Mesenchymal stem cell (in vitro differentiated cells and primary cell): Measurements from ENCODE around the gene PTPRN2.

Source experiments
- DNase-seq: peaks from one replicate; pipeline ENCODE4 v3.0.0-alpha.2; 2013
- H2AFZ ChIP-seq: one replicate; pipeline ENCODE4 v1.6.1; 2013; ENCODE audit warnings: low read depth, mild to moderate bottlenecking, control low read depth, inconsistent platforms, low read length, moderate library complexity
- H2AK5ac ChIP-seq: 2 replicates; pipeline ENCODE4 v1.6.1; 2013; ENCODE audit warnings: low read length, moderate library complexity, mild to moderate bottlenecking, inconsistent platforms; ENCODE audit not compliant: severe bottlenecking
- H2BK120ac ChIP-seq: one replicate; pipeline ENCODE4 v1.6.1; 2013; ENCODE audit warnings: low read depth, mild to moderate bottlenecking, inconsistent platforms, low read length, moderate library complexity
- H2BK12ac ChIP-seq, 2 experiments: one replicate each; pipeline ENCODE4 v1.6.1; 2013; ENCODE audit warnings: inconsistent platforms in 2 of 2, low read length in 2 of 2, mild to moderate bottlenecking in 2 of 2, moderate library complexity in 2 of 2, control low read depth in 1 of 2
- H2BK15ac ChIP-seq: one replicate; pipeline ENCODE4 v1.6.1; 2013; ENCODE audit warnings: mild to moderate bottlenecking, low read depth, inconsistent platforms; ENCODE audit not compliant: poor library complexity, severe bottlenecking
- H2BK5ac ChIP-seq: 2 replicates; pipeline ENCODE4 v1.6.1; 2013; ENCODE audit warnings: low read depth, mild to moderate bottlenecking, low read length, control low read depth, inconsistent platforms; ENCODE audit not compliant: poor library complexity, severe bottlenecking
- H3K14ac ChIP-seq, 2 experiments: one replicate each; pipeline ENCODE4 v1.6.1; 2013; ENCODE audit warnings: inconsistent platforms in 2 of 2, low read length in 2 of 2, control low read depth in 1 of 2, mild to moderate bottlenecking in 1 of 2, moderate library complexity in 1 of 2
- H3K18ac ChIP-seq, 2 experiments: one replicate each; pipeline ENCODE4 v1.6.1; 2013; ENCODE audit warnings: inconsistent platforms in 2 of 2, low read length in 2 of 2, control low read depth in 1 of 2, low read depth in 1 of 2, mild to moderate bottlenecking in 1 of 2
- H3K23ac ChIP-seq, 2 experiments: one replicate each; pipeline ENCODE4 v1.6.1; 2013; ENCODE audit warnings: inconsistent platforms in 2 of 2, low read length in 2 of 2, mild to moderate bottlenecking in 2 of 2, moderate library complexity in 2 of 2, control low read depth in 1 of 2
- H3K27ac ChIP-seq: 2 replicates; pipeline ENCODE4 v1.5.1; 2013; ENCODE audit warnings: mild to moderate bottlenecking, moderate library complexity, low read length, control low read depth, inconsistent platforms; ENCODE audit not compliant: poor library complexity, severe bottlenecking
- H3K27me3 ChIP-seq, 2 experiments: 2 replicates each; pipeline versions ENCODE4 v1.6.1 to v1.7.0; 2013; ENCODE audit warnings: low read length in 2 of 2, mild to moderate bottlenecking in 2 of 2, moderate library complexity in 2 of 2, control low read depth in 1 of 2, inconsistent platforms in 1 of 2; ENCODE audit not compliant: control insufficient read depth in 1 of 2, insufficient read depth in 1 of 2
- H3K36me3 ChIP-seq, 2 experiments: 2 replicates each; pipeline versions ENCODE4 v1.6.1 to v1.7.0; 2013; ENCODE audit warnings: low read length in 2 of 2, control low read depth in 1 of 2, inconsistent platforms in 1 of 2, low read depth in 1 of 2, mild to moderate bottlenecking in 1 of 2; ENCODE audit not compliant: insufficient read depth in 2 of 2, control insufficient read depth in 1 of 2
- H3K4ac ChIP-seq, 2 experiments: one replicate each; pipeline ENCODE4 v1.6.1; 2013; ENCODE audit warnings: inconsistent platforms in 2 of 2, low read length in 2 of 2, mild to moderate bottlenecking in 2 of 2, moderate library complexity in 2 of 2, control low read depth in 1 of 2, low read depth in 1 of 2
- H3K4me1 ChIP-seq: 2 replicates; pipeline ENCODE4 v1.6.1; 2013; ENCODE audit warnings: low read depth, low read length, control low read depth; ENCODE audit not compliant: control insufficient read depth, insufficient read depth
- H3K4me2 ChIP-seq: 2 replicates; pipeline ENCODE4 v1.6.1; 2013; ENCODE audit warnings: low read length, mild to moderate bottlenecking, inconsistent platforms; ENCODE audit not compliant: poor library complexity, severe bottlenecking
- H3K4me3 ChIP-seq, 2 experiments: 2 replicates each; pipeline versions ENCODE4 v1.5.1 to v1.7.0; 2013; ENCODE audit warnings: low read length in 2 of 2, mild to moderate bottlenecking in 2 of 2, control low read depth in 1 of 2, low read depth in 1 of 2; ENCODE audit not compliant: insufficient read depth in 1 of 2
- H3K79me1 ChIP-seq: replicated peaks from 2 replicates; pipeline ENCODE4 v1.6.1; 2013; ENCODE audit warnings: mild to moderate bottlenecking, control low read depth, low read length, inconsistent platforms; ENCODE audit not compliant: poor library complexity, severe bottlenecking
- H3K9ac ChIP-seq: 2 replicates; pipeline ENCODE4 v1.7.0; 2013; ENCODE audit warnings: mild to moderate bottlenecking, low read length, moderate library complexity
- H3K9me3 ChIP-seq: 2 replicates; pipeline ENCODE4 v1.7.0; 2013; ENCODE audit warnings: mild to moderate bottlenecking, low read length; ENCODE audit not compliant: control insufficient read depth
- H4K8ac ChIP-seq: one replicate; pipeline ENCODE4 v1.6.1; 2013; ENCODE audit warnings: inconsistent platforms, mild to moderate bottlenecking, low read length, moderate library complexity
- H4K91ac ChIP-seq: one replicate; pipeline ENCODE4 v1.6.1; 2013; ENCODE audit warnings: mild to moderate bottlenecking, low read length, inconsistent platforms
- WGBS: methylation state at CpG from one replicate; pipeline ENCODE4 v1.1.7; 2013; ENCODE audit warnings: mixed read lengths; 5-methylcytosine and 5-hydroxymethylcytosine counted together

Gene PTPRN2

GRCh38 chr7:157528785-157529341 lies 1058.8 kb downstream of the PTPRN2 start:
- H4K8ac ChIP-seq = no peak overlapping the region
- H3K18ac ChIP-seq = no peak overlapping the region
- no peak overlapping the region for H3K4me3 ChIP-seq
- no peak overlapping the region for H3K9ac ChIP-seq
- H3K36me3 ChIP-seq = no peaks in the 10 kb centered on the region
- H2AFZ ChIP-seq = no peak overlapping the region
- no peak overlapping the region for H2BK15ac ChIP-seq
- H2AK5ac ChIP-seq = no peak overlapping the region
- no peak overlapping the region for H2BK12ac ChIP-seq
- H3K4me2 ChIP-seq = no peak overlapping the region
- no peak overlapping the region for H3K4ac ChIP-seq
- H4K91ac ChIP-seq = no peak overlapping the region
- 76% methylated on average over 19 of the region's 19 CpGs for WGBS
- no peak overlapping the region for H3K14ac ChIP-seq
- no peak overlapping the region for H3K27ac ChIP-seq
- H2BK5ac ChIP-seq = no peak overlapping the region
- no peaks in the 10 kb centered on the region for H3K4me1 ChIP-seq
- DNase-seq = no peak
- no peak overlapping the region for H3K23ac ChIP-seq
- H3K79me1 ChIP-seq = no peaks in the 10 kb centered on the region
- H3K27me3 ChIP-seq = no peaks in the 10 kb centered on the region
- no peak overlapping the region for H2BK120ac ChIP-seq
- H3K9me3 ChIP-seq = peaks cover 12% of the 10 kb centered on the region

DNA sequence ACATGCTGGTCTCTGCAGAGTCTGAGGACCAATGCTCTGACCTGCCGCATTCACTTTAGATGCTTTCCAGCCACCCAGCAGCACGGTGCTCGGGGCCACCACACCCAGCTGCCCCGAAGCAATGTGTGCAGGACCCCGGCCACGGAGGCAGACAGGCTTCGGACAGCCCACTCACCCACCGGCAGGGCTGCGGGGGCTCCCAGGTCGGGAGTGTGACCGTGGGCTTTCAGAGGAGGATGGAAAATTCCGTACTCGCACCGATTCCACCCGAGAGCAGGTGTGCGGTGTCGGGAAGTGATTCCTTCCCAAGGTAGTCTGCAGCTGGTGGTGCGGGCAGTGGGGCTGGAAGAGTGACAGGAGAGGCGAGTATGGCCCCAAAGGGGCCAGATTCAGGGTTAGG lies 1059.9 kb downstream of the PTPRN2 start:
- no peaks in the 10 kb centered on the region for H3K79me1 ChIP-seq
- no peak overlapping the region for H3K27ac ChIP-seq
- H3K4me3 ChIP-seq = no peak overlapping the region
- no peak overlapping the region for H3K4me2 ChIP-seq
- no peak overlapping the region for H2BK15ac ChIP-seq
- H2BK12ac ChIP-seq = no peak overlapping the region
- no peaks in the 10 kb centered on the region for H3K27me3 ChIP-seq
- no peak overlapping the region for H2AK5ac ChIP-seq
- H2BK5ac ChIP-seq = no peak overlapping the region
- H3K9me3 ChIP-seq = peaks cover 5% of the 10 kb centered on the region
- no peaks in the 10 kb centered on the region for H3K36me3 ChIP-seq
- DNase-seq = no peak
- no peak overlapping the region for H3K14ac ChIP-seq
- H2AFZ ChIP-seq = no peak overlapping the region
- H4K8ac ChIP-seq = no peak overlapping the region
- no peak overlapping the region for H3K18ac ChIP-seq
- no peak overlapping the region for H3K23ac ChIP-seq
- no peak overlapping the region for H4K91ac ChIP-seq
- no peak overlapping the region for H3K4ac ChIP-seq
- no peak overlapping the region for H3K9ac ChIP-seq
- H2BK120ac ChIP-seq = no peak overlapping the region
- no peaks in the 10 kb centered on the region for H3K4me1 ChIP-seq
- 87% methylated on average over 19 of the region's 19 CpGs for WGBS

DNA sequence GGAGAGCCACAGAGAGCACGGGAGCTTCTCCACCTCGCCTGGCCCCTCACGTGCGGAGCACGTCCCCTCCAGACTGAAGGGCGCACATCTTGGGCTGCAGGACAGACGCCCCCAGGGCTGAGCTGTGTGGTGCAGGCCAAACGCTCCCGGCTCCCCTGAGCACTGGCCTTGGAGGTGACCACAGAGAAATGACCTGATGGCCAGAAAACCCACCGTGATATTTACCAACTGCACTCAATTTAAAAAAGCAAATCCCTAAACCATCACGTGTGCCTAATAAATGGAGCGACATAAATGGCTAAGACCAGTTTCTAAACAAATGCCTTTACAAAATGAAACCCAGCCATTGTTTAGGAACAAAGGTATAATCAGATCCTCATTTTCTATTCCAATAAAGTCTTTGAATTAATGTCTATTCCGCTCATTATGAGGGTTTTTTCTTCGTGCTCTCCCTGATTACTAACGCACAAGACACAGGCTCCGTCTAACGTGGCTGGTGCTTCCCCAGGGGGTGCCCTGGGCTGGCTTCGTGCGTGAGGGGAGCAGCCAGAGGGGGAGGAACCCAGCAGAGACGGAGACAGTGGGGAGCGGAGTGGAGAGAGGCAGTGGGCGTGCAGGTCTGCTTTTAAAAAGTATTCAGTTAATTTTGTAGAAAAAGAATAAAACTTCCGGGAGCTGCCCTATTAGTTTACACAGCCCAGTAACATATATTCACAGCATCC lies 1060.5 kb downstream of the PTPRN2 start:
- Histone ChIP-seq H2AFZ (no peak overlapping the region), H3K9me3 (no peaks in the 10 kb centered on the region), H3K27ac (no peak overlapping the region), H3K4ac (no peak overlapping the region), H2BK120ac (no peak overlapping the region), H3K27me3 (no peaks in the 10 kb centered on the region), H3K4me3 (no peak overlapping the region), H4K91ac (no peak overlapping the region), H4K8ac (no peak overlapping the region), H3K36me3 (no peaks in the 10 kb centered on the region), H2BK5ac (no peak overlapping the region), H3K4me1 (no peaks in the 10 kb centered on the region), H3K14ac (no peak overlapping the region), H3K9ac (no peak overlapping the region), H3K79me1 (no peaks in the 10 kb centered on the region), H3K4me2 (no peak overlapping the region), H2AK5ac (no peak overlapping the region), H3K18ac (no peak overlapping the region), H2BK15ac (no peak overlapping the region), H2BK12ac (no peak overlapping the region), H3K23ac (no peak overlapping the region)
- WGBS = 84% methylated on average over 20 of the region's 23 CpGs
- no peak for DNase-seq

- H3K9ac ChIP-seq = no peak overlapping the region
- no peak overlapping the region for H3K4me3 ChIP-seq
- no peaks in the 10 kb centered on the region for H3K9me3 ChIP-seq
- no peak overlapping the region for H2BK120ac ChIP-seq
- no peaks in the 10 kb centered on the region for H3K79me1 ChIP-seq
- no peaks in the 10 kb centered on the region for H3K4me1 ChIP-seq
- no peak overlapping the region for H3K23ac ChIP-seq
- no peak overlapping the region for H2BK15ac ChIP-seq
- no peak overlapping the region for H3K27ac ChIP-seq
- H4K8ac ChIP-seq = no peak overlapping the region
- no peak overlapping the region for H2AFZ ChIP-seq
- H3K36me3 ChIP-seq = no peaks in the 10 kb centered on the region
- no peak overlapping the region for H3K18ac ChIP-seq
- no peak overlapping the region for H3K4ac ChIP-seq
- H3K27me3 ChIP-seq = no peaks in the 10 kb centered on the region
- H4K91ac ChIP-seq = no peak overlapping the region
- H3K4me2 ChIP-seq = no peak overlapping the region
- WGBS = 85% methylated on average over 32 of the region's 32 CpGs
- DNase-seq = no peak
- H2BK5ac ChIP-seq = no peak overlapping the region
- no peak overlapping the region for H2AK5ac ChIP-seq
- H3K14ac ChIP-seq = no peak overlapping the region
- no peak overlapping the region for H2BK12ac ChIP-seq
Observed at GRCh38 chr7:157526005-157526912, 1061.4 kb downstream of the PTPRN2 start.
